T-cell (primary cell): ENCODE data around the gene CRKL. TPM values are rescaled to one million over a fixed set of nuclear protein-coding genes. Genes with fewer than 3 reads are reported as not detected.

Experiments
- ATAC-seq, 4 experiments: fragments of 200-7000 bp in 3 of 4; fragments of 150-1000 bp in 1 of 4; cut with Tn5 transposase; replicated peaks in 1 of 4; 1 replicate in 3 of 4; 2 replicates in 1 of 4; pipeline ENCODE4 v1.10.0; 2021; ENCODE audit warnings: moderate library complexity in 3 of 4, mild to moderate bottlenecking in 2 of 4, moderate number of reproducible peaks in 1 of 4
- CTCF ChIA-PET, 2 donors: fragments of 300-600 bp; sonication (Branson Sonifier 250); formaldehyde crosslinking; loops; one replicate each; lab custom pipeline; 2022; ENCODE audit warnings: antibody characterized with exemption in 2 of 2; lab: Charles Lee
- POLR2A ChIA-PET, 2 donors: fragments of 300-600 bp; sonication (Branson Sonifier 250); formaldehyde crosslinking; loops; one replicate each; lab custom pipeline; 2022; ENCODE audit warnings: antibody characterized with exemption in 2 of 2; lab: Charles Lee
- DNase-seq, 35 experiments: peaks; one replicate each; pipeline versions ENCODE4 v3.0.0 to v3.0.0-alpha.2; 2013 to 2023
- H3K27ac ChIP-seq: one replicate; pipeline ENCODE4 v1.5.1; 2013; ENCODE audit warnings: low read length
- H3K27me3 ChIP-seq, 2 experiments: replicated peaks in 1 of 2; 1 replicate in 1 of 2; 2 replicates in 1 of 2; pipeline versions ENCODE4 v1.6.1 to v1.7.0; 2013; ENCODE audit warnings: low read length in 1 of 2, mixed read lengths in 1 of 2; ENCODE audit not compliant: control insufficient read depth in 2 of 2, insufficient read depth in 2 of 2; ENCODE audit errors: extremely low read depth in 1 of 2
- H3K36me3 ChIP-seq, 2 donors: 1 replicate in 1 of 2; 2 replicates in 1 of 2; pipeline versions ENCODE4 v1.6.1 to v1.7.0; 2013; ENCODE audit warnings: low read length in 1 of 2; ENCODE audit not compliant: control insufficient read depth in 2 of 2, insufficient read depth in 1 of 2; ENCODE audit errors: extremely low read depth in 1 of 2
- H3K4me1 ChIP-seq, 2 experiments: 1 replicate in 1 of 2; 2 replicates in 1 of 2; pipeline versions ENCODE4 v1.6.1 to v1.7.0; 2013; ENCODE audit warnings: low read length in 2 of 2, mixed read lengths in 1 of 2; ENCODE audit not compliant: insufficient read depth in 2 of 2, control insufficient read depth in 1 of 2; ENCODE audit errors: extremely low read depth in 1 of 2
- H3K4me3 ChIP-seq, 2 donors: 1 replicate in 1 of 2; 2 replicates in 1 of 2; pipeline versions ENCODE4 v1.5.1 to v1.7.0; 2013; ENCODE audit warnings: mild to moderate bottlenecking in 2 of 2, low read length in 1 of 2, moderate library complexity in 1 of 2; ENCODE audit not compliant: control insufficient read depth in 1 of 2; ENCODE audit errors: extremely low read depth in 1 of 2
- H3K9me3 ChIP-seq: 2 replicates; pipeline ENCODE4 v1.7.0; 2013
- H3K27ac Mint-ChIP-seq, 2 donors: one replicate each; pipeline ENCODE4 v1.8.0; 2020 to 2021; ENCODE audit warnings: mild to moderate bottlenecking in 2 of 2, mixed read lengths in 2 of 2
- H3K27me3 Mint-ChIP-seq, 2 donors: one replicate each; pipeline ENCODE4 v1.8.0; 2021 to 2022; ENCODE audit warnings: mixed read lengths in 2 of 2
- H3K36me3 Mint-ChIP-seq: one replicate; pipeline ENCODE4 v1.8.0; 2021; ENCODE audit warnings: mixed read lengths
- H3K4me1 Mint-ChIP-seq, 3 donors: one replicate each; pipeline ENCODE4 v1.8.0; 2020 to 2022; ENCODE audit warnings: mixed read lengths in 3 of 3, mild to moderate bottlenecking in 1 of 3
- H3K4me3 Mint-ChIP-seq, 3 donors: one replicate each; pipeline ENCODE4 v1.8.0; 2020 to 2022; ENCODE audit warnings: mild to moderate bottlenecking in 3 of 3, mixed read lengths in 3 of 3, moderate library complexity in 3 of 3
- H3K9me3 Mint-ChIP-seq, 3 donors: one replicate each; pipeline ENCODE4 v1.8.0; 2020 to 2022; ENCODE audit warnings: mixed read lengths in 3 of 3
- WGBS: methylation state at CpG from one replicate; pipeline ENCODE4 v1.1.5; 2013; ENCODE audit warnings: missing lambda C conversion rate; ENCODE audit not compliant: insufficient coverage; 5-methylcytosine and 5-hydroxymethylcytosine counted together
- total RNA-seq, 35 experiments: library from RNA in 6 of 35; stranded (reverse) in 6 of 35; fragments of 120-200 nt in 1 of 35; gene quantifications; one replicate each; pipeline versions ENCODE4 v1.2.1 to v1.2.4 and lab custom pipeline; 2013 to 2026

The CRKL gene, protein sequence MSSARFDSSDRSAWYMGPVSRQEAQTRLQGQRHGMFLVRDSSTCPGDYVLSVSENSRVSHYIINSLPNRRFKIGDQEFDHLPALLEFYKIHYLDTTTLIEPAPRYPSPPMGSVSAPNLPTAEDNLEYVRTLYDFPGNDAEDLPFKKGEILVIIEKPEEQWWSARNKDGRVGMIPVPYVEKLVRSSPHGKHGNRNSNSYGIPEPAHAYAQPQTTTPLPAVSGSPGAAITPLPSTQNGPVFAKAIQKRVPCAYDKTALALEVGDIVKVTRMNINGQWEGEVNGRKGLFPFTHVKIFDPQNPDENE
- total RNA-seq (10 to 100 TPM; 41.7 to 87.7 (median 85.4) TPM), total RNA-seq (lab: John Stamatoyannopoulos, UW) (87.1 to 218 (median 141) reads per million in 29 experiments)
- total RNA-seq (2013) = 58.7 TPM

DNA sequence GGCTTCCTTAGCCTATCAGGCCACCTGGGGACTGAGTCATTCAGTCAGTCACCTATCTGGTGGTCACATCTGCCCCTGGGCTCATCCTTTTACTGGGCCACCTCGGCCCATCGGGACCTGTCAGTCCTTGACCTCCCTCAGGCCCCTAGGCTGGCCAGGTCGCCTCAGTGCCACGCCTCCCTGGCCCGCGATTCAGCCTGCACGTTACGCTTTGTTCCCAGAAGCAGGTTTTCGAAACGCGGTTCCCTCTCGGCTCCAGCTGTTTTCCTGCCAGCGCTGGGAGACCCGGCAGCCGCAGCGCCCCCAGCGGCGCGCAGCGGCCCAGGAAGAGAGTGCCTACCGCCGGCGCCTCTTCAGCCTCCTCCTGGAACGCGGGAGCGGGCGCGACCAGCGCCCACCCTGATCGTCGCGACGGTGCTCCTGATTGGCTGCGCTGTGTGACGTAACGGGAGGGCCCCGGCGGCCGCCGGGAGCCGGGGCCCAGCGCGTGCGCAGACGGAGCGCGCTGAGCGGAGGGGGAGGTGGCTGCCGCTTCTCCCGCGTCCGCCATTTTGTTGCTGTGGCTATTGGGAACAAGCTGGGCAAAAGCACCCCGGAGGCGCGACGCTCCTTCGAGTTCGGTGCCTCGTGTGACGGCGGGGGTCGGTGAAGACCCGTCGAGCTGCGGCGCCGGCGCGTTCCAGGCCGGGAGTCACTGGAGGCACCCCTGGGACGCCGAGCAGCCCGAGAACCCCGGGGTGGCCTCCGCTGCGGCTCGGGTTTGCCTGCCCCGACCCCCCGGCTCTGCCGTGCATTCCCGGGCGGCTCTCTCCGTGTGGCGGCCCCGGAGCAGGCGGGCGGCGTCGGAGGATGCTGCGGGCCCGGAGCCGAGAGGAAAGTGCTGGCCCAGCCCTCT lies at the start of gene CRKL:
CRKL (plus strand) TSS at position 492 of the 895 bp plus-strand sequence. CDS start 528 bp downstream, outside the sequence.
- POLR2A ChIA-PET = no interaction called here
- peak within 1 kb of the TSS; percentile 74 for H3K27ac ChIP-seq
- no peaks in the 10 kb centered on the region for H3K9me3 Mint-ChIP-seq
- H3K27me3 Mint-ChIP-seq = no peaks in the 10 kb centered on the region
- H3K4me3 Mint-ChIP-seq = peak within 1 kb of the TSS; percentile 95 to 97 (median 97)
- ATAC-seq (peak; percentile 98), DNase-seq (peak; percentile 88 to 98 (median 95))
- H3K27me3 ChIP-seq = no peaks in the 10 kb centered on the region
- H3K27ac Mint-ChIP-seq = peak within 1 kb of the TSS; percentile 88 to 91
- under 1% methylated on average over 92 of the region's 92 CpGs for WGBS
- peak within 1 kb of the TSS; percentile 74 to 86 for H3K4me3 ChIP-seq
- H3K4me1 ChIP-seq = peaks cover 23 to 29% of the 10 kb centered on the region in 2 experiments
- CTCF ChIA-PET = interaction anchor here (0.6 to 1.3 kb wide), 4 partner anchors 9 to 795 kb away, joined by 3 to 4 read pairs (median 4); no protein-coding TSS in a partner anchor
- no peaks in the 10 kb centered on the region for H3K9me3 ChIP-seq
- H3K36me3 ChIP-seq = no peaks in the 10 kb centered on the region
- H3K36me3 Mint-ChIP-seq = peaks cover 3% of the 10 kb centered on the region
- peaks cover 36 to 45% (median 40%) of the 10 kb centered on the region in 3 donors for H3K4me1 Mint-ChIP-seq

DNA sequence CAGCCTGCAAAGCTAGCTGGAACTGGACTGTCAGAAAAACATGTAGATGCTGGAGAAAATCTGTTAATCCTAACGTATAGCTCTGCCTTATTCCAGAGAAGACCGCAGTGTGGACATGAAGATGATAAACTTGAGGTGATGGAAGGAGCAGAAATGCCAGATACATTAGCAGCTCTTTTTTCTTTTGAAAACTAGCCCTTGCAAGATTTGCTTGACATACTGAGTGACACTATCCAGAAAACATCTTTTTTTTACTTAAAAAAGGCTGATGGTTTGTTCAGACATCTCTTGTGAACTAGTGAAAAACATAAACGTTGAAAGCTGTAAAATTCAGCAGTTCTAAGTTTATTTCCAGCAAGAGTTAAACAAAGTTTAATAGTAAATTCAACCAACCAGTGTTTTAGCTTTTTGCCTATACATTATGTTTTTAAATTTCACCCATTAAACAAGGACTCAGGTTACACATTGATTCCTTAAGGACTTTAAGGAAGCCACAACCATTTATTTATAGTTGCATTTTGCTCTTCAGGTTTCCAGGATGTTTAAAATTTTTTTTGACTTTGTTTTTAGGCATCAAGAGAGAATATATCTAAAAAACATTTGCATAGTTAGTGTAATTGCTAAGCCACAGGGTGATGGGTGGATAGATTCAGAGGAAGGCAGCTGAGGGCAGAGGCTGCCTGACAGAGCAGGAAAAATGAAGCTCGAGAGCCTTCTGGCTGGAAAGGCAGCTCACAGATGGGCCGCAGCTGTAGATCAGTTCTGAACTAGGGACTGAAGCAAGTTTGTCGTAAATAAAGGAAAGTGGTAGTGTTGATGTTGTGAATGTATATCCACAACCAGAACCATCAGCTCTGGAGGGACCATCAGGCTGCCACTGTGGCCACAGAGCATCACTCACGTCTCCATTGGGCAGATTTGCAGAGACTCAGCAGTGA lies 48.9 kb upstream of the CRKL start:
- ATAC-seq = no peak
- Histone ChIP-seq H3K4me1 (peaks cover 0 to 20% of the 10 kb centered on the region in 2 experiments), H3K9me3 (no peaks in the 10 kb centered on the region), H3K4me3 (no peak overlapping the region), H3K27me3 (no peaks in the 10 kb centered on the region), H3K27ac (peak overlapping the region; percentile 32), H3K36me3 (peaks cover 14 to 33% of the 10 kb centered on the region in 2 donors)
- no peaks in the 10 kb centered on the region for H3K9me3 Mint-ChIP-seq
- ChIA-PET POLR2A (interaction anchor here in 1 of 2 donors (0.5 kb wide), 1 partner anchor 11 kb away, joined by 4 read pairs; no protein-coding TSS in a partner anchor), CTCF (no interaction called here)
- peaks cover 27% of the 10 kb centered on the region for H3K36me3 Mint-ChIP-seq
- H3K27me3 Mint-ChIP-seq = no peaks in the 10 kb centered on the region
- WGBS = 89% methylated on average over 5 of the region's 7 CpGs
- peaks cover 18 to 36% (median 32%) of the 10 kb centered on the region in 3 donors for H3K4me1 Mint-ChIP-seq
- peak overlapping the region in 1 of 2 donors; percentile 71 for H3K27ac Mint-ChIP-seq
- DNase-seq = no peak
- H3K4me3 Mint-ChIP-seq = no peak overlapping the region

DNA sequence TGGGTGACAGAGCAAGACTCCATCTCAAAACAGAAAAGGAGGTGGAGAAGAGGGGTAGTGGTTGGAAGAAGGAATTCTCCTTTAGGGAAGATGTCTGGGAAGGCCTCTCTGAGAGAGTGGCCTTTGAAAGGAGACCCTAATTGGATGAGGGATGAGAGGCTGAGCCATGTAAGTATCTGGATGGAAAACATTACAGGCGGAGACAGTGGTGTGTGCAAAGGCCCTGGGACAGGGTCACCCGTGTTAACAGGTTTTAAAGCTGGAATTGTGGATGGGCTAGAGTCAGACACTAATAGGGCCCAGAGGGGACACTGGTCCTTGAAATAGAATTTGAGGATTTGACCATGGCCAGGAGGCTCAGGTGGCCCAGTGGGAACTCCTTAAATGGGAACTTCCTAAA lies 48.0 kb upstream of the CRKL start:
- H3K36me3 Mint-ChIP-seq = peaks cover 22% of the 10 kb centered on the region
- H3K36me3 ChIP-seq = peaks cover 20 to 31% of the 10 kb centered on the region in 2 donors
- ChIA-PET CTCF (no interaction called here), POLR2A (no interaction called here)
- no peaks in the 10 kb centered on the region for H3K27me3 ChIP-seq
- no peak overlapping the region for H3K4me3 ChIP-seq
- WGBS = 96% methylated on average over 2 of the region's 2 CpGs
- ATAC-seq = no peak
- H3K4me1 ChIP-seq = peaks cover 0 to 18% of the 10 kb centered on the region in 2 experiments
- H3K27me3 Mint-ChIP-seq = no peaks in the 10 kb centered on the region
- H3K4me3 Mint-ChIP-seq = no peak overlapping the region
- no peak overlapping the region for H3K27ac Mint-ChIP-seq
- H3K27ac ChIP-seq = no peak overlapping the region
- H3K9me3 ChIP-seq = no peaks in the 10 kb centered on the region
- H3K4me1 Mint-ChIP-seq = peaks cover 10 to 31% (median 24%) of the 10 kb centered on the region in 3 donors
- no peak for DNase-seq
- no peaks in the 10 kb centered on the region for H3K9me3 Mint-ChIP-seq

DNA sequence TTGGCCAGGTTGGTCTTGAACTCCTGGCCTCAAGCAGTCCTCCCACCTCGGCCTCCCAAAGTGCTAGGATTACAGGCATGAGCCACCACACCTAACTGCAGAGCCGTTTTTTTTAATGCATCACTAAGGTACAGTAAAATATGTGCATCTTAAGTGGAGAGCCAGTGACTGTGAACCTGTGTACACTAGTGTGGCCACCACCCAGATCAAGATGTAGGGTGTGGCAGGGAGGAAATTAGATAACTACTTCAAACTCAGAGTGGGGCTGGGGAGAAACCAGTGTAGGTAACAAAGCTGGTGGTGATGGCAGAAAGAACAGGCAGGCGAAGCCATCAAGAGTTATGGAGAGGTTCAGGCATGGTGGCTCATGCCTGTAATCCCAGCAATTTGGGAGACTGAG lies 44.0 kb upstream of the CRKL start:
- ChIA-PET POLR2A (no interaction called here), CTCF (no interaction called here)
- H3K4me1 ChIP-seq = no peaks in the 10 kb centered on the region
- Mint-ChIP-seq H3K27ac (peak overlapping the region in 1 of 2 donors; percentile 8), H3K27me3 (no peaks in the 10 kb centered on the region), H3K9me3 (no peaks in the 10 kb centered on the region), H3K36me3 (peaks cover 24% of the 10 kb centered on the region), H3K4me1 (peaks cover 0 to 3% (median 0%) of the 10 kb centered on the region in 3 donors), H3K4me3 (no peak overlapping the region)
- no peak overlapping the region for H3K4me3 ChIP-seq
- WGBS = 100% methylated on average over 1 of the region's 3 CpGs
- no peaks in the 10 kb centered on the region for H3K9me3 ChIP-seq
- peaks cover 20 to 27% of the 10 kb centered on the region in 2 donors for H3K36me3 ChIP-seq
- ATAC-seq (no peak), DNase-seq (no peak)
- no peaks in the 10 kb centered on the region for H3K27me3 ChIP-seq
- H3K27ac ChIP-seq = no peak overlapping the region

DNA sequence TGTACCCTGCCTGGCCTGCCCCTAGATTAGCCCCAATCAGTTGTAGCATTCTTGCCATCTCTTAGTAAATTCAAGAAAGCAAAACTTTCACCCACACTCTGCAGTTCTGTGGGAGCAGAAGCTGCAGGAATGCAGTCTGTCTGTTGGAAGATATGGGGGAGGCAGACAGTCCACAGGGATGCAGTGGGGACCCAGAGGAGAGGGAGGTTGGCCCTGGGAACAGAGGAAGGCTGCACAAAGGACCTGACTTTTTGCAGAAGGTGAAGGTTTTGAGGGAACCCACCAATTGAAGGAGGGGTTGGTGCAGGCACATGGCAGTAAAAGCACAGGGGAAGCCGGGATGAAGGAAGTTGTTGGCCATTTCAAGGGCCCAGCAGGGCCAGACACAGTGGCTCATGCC lies 41.9 kb upstream of the CRKL start:
- DNase-seq = no peak
- Histone ChIP-seq H3K27me3 (no peaks in the 10 kb centered on the region), H3K4me3 (no peak overlapping the region), H3K9me3 (no peaks in the 10 kb centered on the region), H3K4me1 (no peaks in the 10 kb centered on the region), H3K27ac (no peak overlapping the region), H3K36me3 (peaks cover 13 to 24% of the 10 kb centered on the region in 2 donors)
- WGBS = 100% methylated on average over 1 of the region's 1 CpG
- ChIA-PET POLR2A (interaction anchor here in 1 of 2 donors (0.6 kb wide), 1 partner anchor 12 kb away, joined by 3 read pairs; no protein-coding TSS in a partner anchor), CTCF (no interaction called here)
- Mint-ChIP-seq H3K9me3 (no peaks in the 10 kb centered on the region), H3K36me3 (peaks cover 21% of the 10 kb centered on the region), H3K4me1 (peaks cover 0 to 3% (median 0%) of the 10 kb centered on the region in 3 donors), H3K4me3 (no peak overlapping the region), H3K27ac (no peak overlapping the region), H3K27me3 (no peaks in the 10 kb centered on the region)
- no peak for ATAC-seq
